GM23338 (cell line): ENCODE data around the gene SOX9. TPM values are rescaled to one million over a fixed set of nuclear protein-coding genes. Genes with fewer than 3 reads are reported as not detected.

ENCODE experiments used
- ATAC-seq: fragments of 200-7000 bp; cut with Tn5 transposase; 3 replicates; pipeline ENCODE4 v1.9.1; 2020
- DNase-seq: peaks from one replicate; pipeline ENCODE4 v3.0.0-alpha.2; 2015; ENCODE audit warnings: low spot score
- H2AFZ ChIP-seq: fragments of 200-600 bp; sonication (generic); 2 replicates; pipeline ENCODE4 v1.8.0; 2016; ENCODE audit warnings: antibody characterized with exemption, mild to moderate bottlenecking, moderate library complexity
- H3F3A ChIP-seq: fragments of 200-600 bp; sonication (generic); replicated peaks from 2 replicates; pipeline ENCODE4 v1.8.0; 2017; ENCODE audit warnings: antibody characterized with exemption, mixed run types, low read depth
- H3K27ac ChIP-seq: fragments of 200-600 bp; sonication (generic); 2 replicates; pipeline ENCODE4 v1.6.1; 2016; ENCODE audit warnings: low read depth
- H3K27me3 ChIP-seq: fragments of 200-600 bp; sonication (generic); 2 replicates; pipeline ENCODE4 v1.8.0; 2016; ENCODE audit warnings: mild to moderate bottlenecking, mixed run types, moderate library complexity; ENCODE audit not compliant: insufficient read depth
- H3K36me3 ChIP-seq: fragments of 200-600 bp; sonication (generic); 2 replicates; pipeline ENCODE4 v1.8.0; 2016; ENCODE audit warnings: mild to moderate bottlenecking; ENCODE audit not compliant: insufficient read depth
- H3K4me1 ChIP-seq: fragments of 200-600 bp; sonication (generic); 2 replicates; pipeline ENCODE4 v1.8.0; 2016; ENCODE audit warnings: mild to moderate bottlenecking, moderate library complexity; ENCODE audit not compliant: insufficient read depth
- H3K4me2 ChIP-seq: fragments of 200-600 bp; sonication (generic); 2 replicates; pipeline ENCODE4 v1.7.1; 2017; ENCODE audit warnings: mixed run types
- H3K4me3 ChIP-seq: fragments of 200-600 bp; sonication (generic); 2 replicates; pipeline ENCODE4 v1.6.1; 2016; ENCODE audit warnings: mixed run types
- H3K79me2 ChIP-seq: fragments of 200-600 bp; sonication (generic); replicated peaks from 2 replicates; pipeline ENCODE4 v1.8.0; 2017; ENCODE audit warnings: mild to moderate bottlenecking; ENCODE audit not compliant: insufficient read depth
- H3K9me2 ChIP-seq: fragments of 200-600 bp; sonication (generic); 2 replicates; pipeline ENCODE4 v1.8.0; 2017; ENCODE audit not compliant: insufficient read depth
- H4K20me1 ChIP-seq: fragments of 200-600 bp; sonication (generic); replicated peaks from 2 replicates; pipeline ENCODE4 v1.8.0; 2017; ENCODE audit warnings: mild to moderate bottlenecking; ENCODE audit not compliant: insufficient read depth
- H3K27ac Mint-ChIP-seq: 2 replicates; pipeline ENCODE4 v1.8.0; 2020; ENCODE audit warnings: inconsistent platforms, mild to moderate bottlenecking, moderate library complexity, mixed read lengths
- H3K27me3 Mint-ChIP-seq: 3 replicates; pipeline ENCODE4 v1.8.0; 2022; ENCODE audit warnings: low read depth, mild to moderate bottlenecking, moderate library complexity, mixed read lengths, inconsistent platforms; ENCODE audit not compliant: insufficient read depth, poor library complexity
- H3K36me3 Mint-ChIP-seq: 3 replicates; pipeline ENCODE4 v1.8.0; 2021; ENCODE audit warnings: low read depth, mild to moderate bottlenecking, inconsistent platforms, moderate library complexity, mixed read lengths
- H3K4me1 Mint-ChIP-seq: 3 replicates; pipeline ENCODE4 v1.8.0; 2020; ENCODE audit warnings: mild to moderate bottlenecking, inconsistent platforms, mixed read lengths
- H3K4me3 Mint-ChIP-seq: 3 replicates; pipeline ENCODE4 v1.8.0; 2021; ENCODE audit warnings: moderate library complexity, mild to moderate bottlenecking, inconsistent platforms, mixed read lengths
- H3K9me3 Mint-ChIP-seq: 3 replicates; pipeline ENCODE4 v1.8.0; 2020; ENCODE audit warnings: moderate library complexity, mild to moderate bottlenecking, inconsistent platforms, mixed read lengths
- CREB1 ChIP-seq: fragments of 250-450 bp; sonication (Bioruptor Pico); IDR thresholded peaks from 2 replicates; pipeline ENCODE4 v1.5.0; 2020; ENCODE audit warnings: low read depth, mild to moderate bottlenecking, moderate library complexity
- EZH2 ChIP-seq: fragments of 200-600 bp; sonication (generic); IDR thresholded peaks from one replicate; pipeline ENCODE4 v1.8.0; 2017; ENCODE audit warnings: antibody characterized with exemption, mild to moderate bottlenecking, low read depth; ENCODE audit not compliant: unreplicated experiment
- EZH2phosphoT487 ChIP-seq: fragments of 200-600 bp; sonication (generic); IDR thresholded peaks from one replicate; pipeline ENCODE4 v1.8.1; 2018; ENCODE audit warnings: antibody characterized with exemption; ENCODE audit not compliant: unreplicated experiment
- JUNB ChIP-seq: IDR thresholded peaks from one replicate; pipeline ENCODE4 v1.6.1; 2016; ENCODE audit warnings: antibody characterized with exemption; ENCODE audit not compliant: unreplicated experiment
- POLR2AphosphoS5 ChIP-seq: IDR thresholded peaks from 2 replicates; pipeline ENCODE4 v1.6.1; 2016; ENCODE audit warnings: antibody characterized with exemption, low read depth
- REST ChIP-seq: IDR thresholded peaks from one replicate; pipeline ENCODE4 v1.6.1; 2018; ENCODE audit warnings: antibody characterized with exemption; ENCODE audit not compliant: unreplicated experiment
- ZNF114 ChIP-seq: fragments of 250-450 bp; sonication (Bioruptor Pico); IDR thresholded peaks from 2 replicates; pipeline ENCODE4 v1.5.0; 2020; ENCODE audit warnings: mild to moderate bottlenecking, moderate library complexity
- ZNF462 ChIP-seq: fragments of 250-450 bp; sonication (Bioruptor Pico); IDR thresholded peaks from 2 replicates; pipeline ENCODE4 v1.5.0; 2020; ENCODE audit warnings: mild to moderate bottlenecking, moderate library complexity
- polyA plus RNA-seq: library from polyadenylated mRNA; unstranded; fragments of >200 nt; fragmentation: Nextera tagmentation; extraction: Ambion mirVana; gene quantifications from 2 replicates; pipeline ENCODE4 v1.2.1, GENCODE V29; 2016
- total RNA-seq: library from RNA; depleted of rRNA; stranded (reverse); fragments of >200 nt; shearing (Covaris generic); gene quantifications from 2 replicates; pipeline ENCODE4 v1.2.3, GENCODE V29; 2014
- TF ChIP-seq, protein P1 (sequence below): IDR thresholded peaks from 2 replicates; pipeline ENCODE4 v1.6.1; 2016; ENCODE audit warnings: antibody characterized with exemption

SOX9 gene
- total and polyA plus RNA-seq, 2 experiments from 2014 or later = 4.4 TPM

- H3K4me3 ChIP-seq = peak overlapping the region; percentile 27; the same call in 1 of the 2 replicates
- Mint-ChIP-seq H3K27ac (no peak overlapping the region), H3K4me3 (no peak overlapping the region; the same call in 2 of the 3 replicates), H3K9me3 (no peaks in the 10 kb centered on the region; the same call in 2 of the 3 replicates), H3K27me3 (peaks cover 22% of the 10 kb centered on the region), H3K4me1 (peaks cover 55% of the 10 kb centered on the region), H3K36me3 (no peaks in the 10 kb centered on the region)
- DNase-seq = peak; percentile 35
- H3K27ac ChIP-seq = no peak overlapping the region
- no peaks in the 10 kb centered on the region for H3K36me3 ChIP-seq
- TF ChIP-seq EZH2phosphoT487 (no peak), ZNF462 (CRISPR knock-in tag) (no peak), REST (no peak), EZH2 (no peak), CREB1 (CRISPR knock-in tag) (no peak), ZNF114 (CRISPR knock-in tag) (no peak), JUNB (no peak), POLR2AphosphoS5 (no peak)
- TF ChIP-seq, protein P1, sequence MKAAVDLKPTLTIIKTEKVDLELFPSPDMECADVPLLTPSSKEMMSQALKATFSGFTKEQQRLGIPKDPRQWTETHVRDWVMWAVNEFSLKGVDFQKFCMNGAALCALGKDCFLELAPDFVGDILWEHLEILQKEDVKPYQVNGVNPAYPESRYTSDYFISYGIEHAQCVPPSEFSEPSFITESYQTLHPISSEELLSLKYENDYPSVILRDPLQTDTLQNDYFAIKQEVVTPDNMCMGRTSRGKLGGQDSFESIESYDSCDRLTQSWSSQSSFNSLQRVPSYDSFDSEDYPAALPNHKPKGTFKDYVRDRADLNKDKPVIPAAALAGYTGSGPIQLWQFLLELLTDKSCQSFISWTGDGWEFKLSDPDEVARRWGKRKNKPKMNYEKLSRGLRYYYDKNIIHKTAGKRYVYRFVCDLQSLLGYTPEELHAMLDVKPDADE = no peak
- H3K4me1 ChIP-seq = peaks cover 57% of the 10 kb centered on the region
- peak overlapping the region; percentile 64 for H3K4me2 ChIP-seq
- peak overlapping the region; percentile 89 for H2AFZ ChIP-seq
- no peak for ATAC-seq
- H3K79me2 ChIP-seq = no peaks in the 10 kb centered on the region
- peaks cover 23% of the 10 kb centered on the region for H3K27me3 ChIP-seq
- no peaks in the 10 kb centered on the region for H4K20me1 ChIP-seq
- H3K9me2 ChIP-seq = no peaks in the 10 kb centered on the region
- no peaks in the 10 kb centered on the region for H3F3A ChIP-seq
Observed at GRCh38 chr17:72110231-72110941, 10.4 kb upstream of the SOX9 start.
